ENCODE results near the gene AMN. TPM values are rescaled to one million over a fixed set of nuclear protein-coding genes. Genes with fewer than 3 reads are reported as not detected.

AMN gene
- total RNA-seq, 1 donor from 2014 or later, result 11.8 TPM

DNA sequence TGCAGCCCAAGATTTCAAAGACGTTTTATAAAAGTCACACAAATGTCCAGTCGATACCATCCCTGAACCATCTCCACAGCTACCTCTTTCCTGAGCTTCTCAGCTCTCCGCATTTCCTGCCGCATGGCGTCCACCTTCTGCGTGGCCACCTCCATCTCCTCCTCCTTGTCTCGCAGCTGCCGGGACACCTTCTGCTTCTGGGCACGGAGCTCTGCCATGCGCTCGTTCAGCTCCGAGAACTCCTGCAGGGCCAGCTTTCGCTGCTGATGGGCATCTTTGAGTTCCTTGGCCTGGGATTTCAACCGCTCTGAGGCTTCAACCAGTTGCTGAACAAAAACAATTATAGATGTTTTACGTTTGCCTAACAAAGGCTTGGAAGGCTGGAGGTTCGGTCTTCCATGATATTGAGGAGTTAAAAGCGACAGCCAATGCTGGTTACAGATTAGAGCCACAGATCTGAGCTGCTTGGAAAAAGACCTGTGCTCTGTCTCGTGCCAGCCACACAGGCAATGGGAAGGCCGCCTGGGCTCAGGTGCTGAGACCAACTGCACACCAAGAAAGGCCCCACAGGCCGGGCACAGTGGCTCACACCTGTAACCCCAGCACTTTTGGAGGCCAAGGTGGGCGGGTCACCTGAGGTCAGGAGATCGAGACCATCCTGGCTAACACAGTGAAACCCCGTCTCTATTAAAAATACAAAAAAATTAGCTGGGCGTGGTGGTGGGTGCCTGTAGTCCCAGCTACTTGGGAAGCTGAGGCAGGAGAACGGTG lies 49.6 kb downstream of the AMN start:
- Histone ChIP-seq H3K4me1 (no peaks in the 10 kb centered on the region), H3K27ac (no peak overlapping the region), H3K9me3 (no peaks in the 10 kb centered on the region), H3K27me3 (no peaks in the 10 kb centered on the region), H3K4me3 (no peak overlapping the region), H3K36me3 (peaks cover 0 to 84% of the 10 kb centered on the region in 2 donors)
- no peak for DNase-seq (ENCODE audit: extremely low spot score in 2 of 2)
- intact Hi-C loops (cut with DNase I), result loop anchor here (10.0 kb wide), 1 partner anchor 83 kb away; the partner anchor contains the start of gene CDC42BPB
- TF ChIP-seq POLR2A (IDR thresholded peaks at IDR 0.05), result no peak
- no peak for TF ChIP-seq POLR2AphosphoS5 (IDR thresholded peaks at IDR 0.05; ENCODE audit: insufficient read depth in 1 of 2, low read depth in 1 of 2)
- TF ChIP-seq, protein P1, sequence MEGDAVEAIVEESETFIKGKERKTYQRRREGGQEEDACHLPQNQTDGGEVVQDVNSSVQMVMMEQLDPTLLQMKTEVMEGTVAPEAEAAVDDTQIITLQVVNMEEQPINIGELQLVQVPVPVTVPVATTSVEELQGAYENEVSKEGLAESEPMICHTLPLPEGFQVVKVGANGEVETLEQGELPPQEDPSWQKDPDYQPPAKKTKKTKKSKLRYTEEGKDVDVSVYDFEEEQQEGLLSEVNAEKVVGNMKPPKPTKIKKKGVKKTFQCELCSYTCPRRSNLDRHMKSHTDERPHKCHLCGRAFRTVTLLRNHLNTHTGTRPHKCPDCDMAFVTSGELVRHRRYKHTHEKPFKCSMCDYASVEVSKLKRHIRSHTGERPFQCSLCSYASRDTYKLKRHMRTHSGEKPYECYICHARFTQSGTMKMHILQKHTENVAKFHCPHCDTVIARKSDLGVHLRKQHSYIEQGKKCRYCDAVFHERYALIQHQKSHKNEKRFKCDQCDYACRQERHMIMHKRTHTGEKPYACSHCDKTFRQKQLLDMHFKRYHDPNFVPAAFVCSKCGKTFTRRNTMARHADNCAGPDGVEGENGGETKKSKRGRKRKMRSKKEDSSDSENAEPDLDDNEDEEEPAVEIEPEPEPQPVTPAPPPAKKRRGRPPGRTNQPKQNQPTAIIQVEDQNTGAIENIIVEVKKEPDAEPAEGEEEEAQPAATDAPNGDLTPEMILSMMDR (IDR thresholded peaks at IDR 0.05), result no peak

DNA sequence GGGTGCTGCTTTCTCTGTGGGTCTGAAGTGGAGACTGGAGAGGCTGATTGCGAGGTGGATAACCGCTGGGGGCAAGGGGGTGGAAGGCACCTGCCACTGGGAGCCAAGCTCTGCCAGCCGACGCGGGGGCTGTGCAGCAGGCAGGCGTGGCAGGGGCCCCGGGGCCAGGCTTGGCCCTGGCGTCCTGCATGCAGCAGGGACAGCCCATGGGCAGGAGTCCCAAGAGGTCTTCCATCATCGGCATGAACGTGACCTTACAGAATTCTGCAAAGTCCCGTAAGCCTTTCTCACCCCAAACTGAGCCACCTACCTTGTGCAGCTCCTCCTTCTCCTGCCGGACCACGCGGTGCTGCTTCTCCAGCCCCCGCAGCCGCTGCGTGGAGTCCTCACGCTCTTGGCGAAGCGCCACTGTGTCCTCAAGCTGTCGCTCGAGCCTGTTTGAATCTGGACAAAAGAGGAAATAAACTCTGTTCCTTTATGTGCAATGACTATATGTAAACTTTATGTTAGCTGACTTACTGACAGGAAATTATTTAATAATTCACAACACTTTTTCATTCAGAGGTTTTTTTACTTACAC lies 51.3 kb downstream of the AMN start:
- intact Hi-C loops (cut with DNase I), result loop anchor here (10.0 kb wide), 1 partner anchor 81 kb away; the partner anchor contains the start of gene CDC42BPB
- peaks cover 0 to 84% of the 10 kb centered on the region in 2 donors for H3K36me3 ChIP-seq
- TF ChIP-seq POLR2A (IDR thresholded peaks at IDR 0.05) (no peak), POLR2AphosphoS5 (IDR thresholded peaks at IDR 0.05; ENCODE audit: insufficient read depth in 1 of 2, low read depth in 1 of 2) (no peak)
- TF ChIP-seq, protein P1 (IDR thresholded peaks at IDR 0.05), result no peak
- no peaks in the 10 kb centered on the region for H3K9me3 ChIP-seq
- no peaks in the 10 kb centered on the region for H3K4me1 ChIP-seq
- DNase-seq (ENCODE audit: extremely low spot score in 2 of 2), result no peak
- H3K4me3 ChIP-seq, result no peak overlapping the region
- H3K27ac ChIP-seq, result no peak overlapping the region
- H3K27me3 ChIP-seq, result no peaks in the 10 kb centered on the region

DNA sequence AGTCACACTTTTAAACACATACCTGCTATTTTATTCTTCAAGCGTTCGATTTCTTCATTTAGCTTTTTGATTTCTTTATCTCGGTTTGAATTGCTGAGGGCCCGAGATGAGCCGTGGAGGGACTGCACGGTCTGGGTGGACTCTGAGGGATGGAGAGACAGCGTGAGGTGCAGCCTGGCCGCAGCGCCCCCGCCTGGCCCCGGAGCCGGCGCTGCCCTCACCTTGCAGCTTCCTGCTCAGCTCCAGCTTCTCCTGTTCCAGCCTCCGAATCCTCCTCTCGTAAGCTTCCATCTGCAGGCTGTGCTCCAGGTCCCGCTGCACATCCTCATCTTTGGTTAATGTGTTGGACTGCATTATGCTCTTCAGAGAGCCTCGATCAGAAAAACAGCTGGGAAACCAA lies 53.2 kb downstream of the AMN start:
- intact Hi-C loops (cut with DNase I), result loop anchor here (10.0 kb wide), 1 partner anchor 79 kb away; the partner anchor contains the start of gene CDC42BPB

DNA sequence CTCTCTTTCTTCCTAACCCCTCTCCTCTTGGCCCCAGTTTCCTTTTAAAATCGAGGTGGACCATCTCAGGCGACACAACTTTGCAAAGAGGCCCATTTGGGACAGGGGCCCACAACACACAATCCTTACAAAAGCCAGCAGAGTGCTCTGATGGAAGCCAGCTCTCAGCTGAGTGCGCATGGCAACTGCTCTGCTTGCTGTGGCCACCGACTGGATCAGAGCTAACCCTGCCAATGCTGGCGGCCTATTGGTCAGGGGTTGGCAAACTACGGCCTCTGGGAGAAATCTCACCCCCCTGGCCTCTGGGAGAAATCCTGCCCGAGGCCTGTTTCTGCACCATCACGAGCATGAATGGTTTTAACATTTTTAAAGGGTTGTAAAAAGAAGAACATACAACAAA lies 55.0 kb downstream of the AMN start:
- no peak for TF ChIP-seq POLR2AphosphoS5 (IDR thresholded peaks at IDR 0.05; ENCODE audit: insufficient read depth in 1 of 2, low read depth in 1 of 2)
- TF ChIP-seq, protein P1 (IDR thresholded peaks at IDR 0.05), result no peak
- no peak for TF ChIP-seq POLR2A (IDR thresholded peaks at IDR 0.05)
- no peak for DNase-seq (ENCODE audit: extremely low spot score in 2 of 2)
- no peak overlapping the region for H3K4me3 ChIP-seq
- no peaks in the 10 kb centered on the region for H3K9me3 ChIP-seq
- peaks cover 0 to 73% of the 10 kb centered on the region in 2 donors for H3K36me3 ChIP-seq
- no peaks in the 10 kb centered on the region for H3K27me3 ChIP-seq
- no peak overlapping the region for H3K27ac ChIP-seq
- H3K4me1 ChIP-seq, result no peaks in the 10 kb centered on the region
- intact Hi-C loops (cut with DNase I), result loop anchor here (10.0 kb wide), 1 partner anchor 77 kb away; the partner anchor contains the start of gene CDC42BPB

More for the DNA sequence above, 53.2 kb downstream of the AMN start:
- Histone ChIP-seq H3K27me3 (no peaks in the 10 kb centered on the region), H3K4me3 (no peak overlapping the region), H3K36me3 (peaks cover 0 to 82% of the 10 kb centered on the region in 2 donors), H3K27ac (no peak overlapping the region), H3K4me1 (no peaks in the 10 kb centered on the region), H3K9me3 (no peaks in the 10 kb centered on the region)
- DNase-seq (ENCODE audit: extremely low spot score in 2 of 2), result no peak
- TF ChIP-seq POLR2A (IDR thresholded peaks at IDR 0.05) (no peak), POLR2AphosphoS5 (IDR thresholded peaks at IDR 0.05; ENCODE audit: insufficient read depth in 1 of 2, low read depth in 1 of 2) (no peak)
- TF ChIP-seq, protein P1 (IDR thresholded peaks at IDR 0.05), result no peak
